Muscle layer of colon (tissue), 2 donors: Measurements from ENCODE around the gene GPR176.

ENCODE experiments used
- H3K27ac ChIP-seq: one replicate; pipeline ENCODE4 v1.7.0; 2013; ENCODE audit warnings: low read depth, mild to moderate bottlenecking, low read length, moderate library complexity
- H3K27me3 ChIP-seq, 2 donors: one replicate each; pipeline ENCODE4 v1.7.0; 2013; ENCODE audit warnings: low read length in 2 of 2, mild to moderate bottlenecking in 2 of 2; ENCODE audit not compliant: insufficient read depth in 2 of 2, control insufficient read depth in 1 of 2
- H3K36me3 ChIP-seq: one replicate; pipeline ENCODE4 v1.7.0; 2013; ENCODE audit warnings: mild to moderate bottlenecking, low read length; ENCODE audit not compliant: insufficient read depth
- H3K4me1 ChIP-seq: one replicate; pipeline ENCODE4 v1.7.0; 2013; ENCODE audit warnings: mild to moderate bottlenecking, low read length; ENCODE audit not compliant: insufficient read depth
- H3K4me3 ChIP-seq, 2 donors: one replicate each; pipeline ENCODE4 v1.7.0; 2013; ENCODE audit warnings: low read length in 2 of 2, low read depth in 1 of 2, mild to moderate bottlenecking in 1 of 2, moderate library complexity in 1 of 2
- H3K9ac ChIP-seq: one replicate; pipeline ENCODE4 v1.7.0; 2013; ENCODE audit warnings: low read length
- H3K9me3 ChIP-seq: one replicate; pipeline ENCODE4 v1.7.0; 2013; ENCODE audit warnings: mild to moderate bottlenecking, low read length
- donor health status: abdominal sarcoma.
- donor health status: Adenocarcinoma of cecum.

Gene GPR176

GRCh38 chr15:39781147-39781966 is 138.7 kb downstream of the GPR176 start:
- H3K36me3 ChIP-seq, result no peaks in the 10 kb centered on the region
- no peak overlapping the region for H3K27ac ChIP-seq
- H3K4me1 ChIP-seq, result peaks cover 11% of the 10 kb centered on the region
- H3K27me3 ChIP-seq, result no peaks in the 10 kb centered on the region
- no peak overlapping the region for H3K9ac ChIP-seq
- no peak overlapping the region for H3K4me3 ChIP-seq
- H3K9me3 ChIP-seq, result no peaks in the 10 kb centered on the region

GRCh38 chr15:39778021-39778420 is 142.0 kb downstream of the GPR176 start:
- Histone ChIP-seq H3K27me3 (no peaks in the 10 kb centered on the region), H3K4me1 (no peaks in the 10 kb centered on the region), H3K36me3 (no peaks in the 10 kb centered on the region), H3K9ac (no peak overlapping the region), H3K27ac (no peak overlapping the region), H3K9me3 (no peaks in the 10 kb centered on the region), H3K4me3 (no peak overlapping the region)

- Histone ChIP-seq H3K4me3 (no peak overlapping the region), H3K4me1 (no peaks in the 10 kb centered on the region), H3K27ac (no peak overlapping the region), H3K9me3 (no peaks in the 10 kb centered on the region), H3K27me3 (no peaks in the 10 kb centered on the region), H3K36me3 (no peaks in the 10 kb centered on the region), H3K9ac (no peak overlapping the region)
These were observed 142.6 kb downstream of the GPR176 start for GRCh38 chr15:39777496-39777895.

- Histone ChIP-seq H3K4me1 (peaks cover 10% of the 10 kb centered on the region), H3K27ac (no peak overlapping the region)
These were observed 144.0 kb downstream of the GPR176 start for GRCh38 chr15:39776068-39776467.

GRCh38 chr15:39774688-39775267 is 145.3 kb downstream of the GPR176 start:
- H3K4me1 ChIP-seq, result peaks cover 17% of the 10 kb centered on the region
- H3K36me3 ChIP-seq, result no peaks in the 10 kb centered on the region
- no peaks in the 10 kb centered on the region for H3K27me3 ChIP-seq
- H3K9ac ChIP-seq, result no peak overlapping the region
- H3K27ac ChIP-seq, result no peak overlapping the region
- no peak overlapping the region for H3K4me3 ChIP-seq
- no peaks in the 10 kb centered on the region for H3K9me3 ChIP-seq

More at GRCh38 chr15:39776068-39776467, 144.0 kb downstream of the GPR176 start:
- Histone ChIP-seq H3K36me3 (no peaks in the 10 kb centered on the region), H3K9ac (no peak overlapping the region), H3K9me3 (no peaks in the 10 kb centered on the region), H3K27me3 (no peaks in the 10 kb centered on the region), H3K4me3 (no peak overlapping the region)

GRCh38 chr15:39770748-39771689 is 149.0 kb downstream of the GPR176 start:
- Histone ChIP-seq H3K36me3 (no peaks in the 10 kb centered on the region), H3K4me3 (peak overlapping the region in 1 of 2 donors; percentile 2), H3K4me1 (peaks cover 17% of the 10 kb centered on the region), H3K27me3 (no peaks in the 10 kb centered on the region), H3K9me3 (no peaks in the 10 kb centered on the region), H3K27ac (peak overlapping the region; percentile 48), H3K9ac (no peak overlapping the region)

- no peaks in the 10 kb centered on the region for H3K36me3 ChIP-seq
- H3K4me1 ChIP-seq, result peaks cover 17% of the 10 kb centered on the region
- no peak overlapping the region for H3K9ac ChIP-seq
- no peaks in the 10 kb centered on the region for H3K9me3 ChIP-seq
- no peak overlapping the region for H3K4me3 ChIP-seq
- no peaks in the 10 kb centered on the region for H3K27me3 ChIP-seq
- H3K27ac ChIP-seq, result no peak overlapping the region
These were observed 152.1 kb downstream of the GPR176 start for GRCh38 chr15:39767921-39768320.

GRCh38 chr15:39761006-39761405 is 159.1 kb downstream of the GPR176 start:
- H3K9ac ChIP-seq, result no peak overlapping the region
- no peaks in the 10 kb centered on the region for H3K4me1 ChIP-seq
- H3K9me3 ChIP-seq, result no peaks in the 10 kb centered on the region
- no peaks in the 10 kb centered on the region for H3K27me3 ChIP-seq
- H3K4me3 ChIP-seq, result no peak overlapping the region
- no peak overlapping the region for H3K27ac ChIP-seq
- H3K36me3 ChIP-seq, result no peaks in the 10 kb centered on the region

GRCh38 chr15:39756806-39757522 is 163.1 kb downstream of the GPR176 start:
- H3K36me3 ChIP-seq, result no peaks in the 10 kb centered on the region
- H3K27ac ChIP-seq, result no peak overlapping the region
- no peaks in the 10 kb centered on the region for H3K9me3 ChIP-seq

GRCh38 chr15:39752991-39753390 is 167.1 kb downstream of the GPR176 start:
- H3K36me3 ChIP-seq, result no peaks in the 10 kb centered on the region
- H3K4me3 ChIP-seq, result no peak overlapping the region

More at GRCh38 chr15:39756806-39757522, 163.1 kb downstream of the GPR176 start:
- Histone ChIP-seq H3K4me1 (no peaks in the 10 kb centered on the region), H3K4me3 (no peak overlapping the region), H3K9ac (no peak overlapping the region), H3K27me3 (no peaks in the 10 kb centered on the region)

GRCh38 chr15:39752246-39752645 is 167.8 kb downstream of the GPR176 start:
- Histone ChIP-seq H3K36me3 (no peaks in the 10 kb centered on the region), H3K4me3 (no peak overlapping the region), H3K9me3 (no peaks in the 10 kb centered on the region), H3K4me1 (peaks cover 5% of the 10 kb centered on the region), H3K9ac (no peak overlapping the region), H3K27me3 (no peaks in the 10 kb centered on the region), H3K27ac (no peak overlapping the region)

More at GRCh38 chr15:39752991-39753390, 167.1 kb downstream of the GPR176 start:
- no peaks in the 10 kb centered on the region for H3K27me3 ChIP-seq
- peaks cover 5% of the 10 kb centered on the region for H3K4me1 ChIP-seq
- H3K27ac ChIP-seq, result no peak overlapping the region
- H3K9me3 ChIP-seq, result no peaks in the 10 kb centered on the region
- no peak overlapping the region for H3K9ac ChIP-seq
